Testis (tissue), 3 donors: ENCODE measurements around the gene NETO1. TPM values are rescaled to one million over a fixed set of nuclear protein-coding genes. Genes with fewer than 3 reads are reported as not detected.

Source experiments
- DNase-seq: peaks from one replicate; pipeline ENCODE4 v3.0.0-alpha.2; 2019
- H3K27ac ChIP-seq, 2 donors: fragments of 200-600 bp; sonication (generic); one replicate each; pipeline ENCODE4 v1.5.1; 2019
- H3K27me3 ChIP-seq: fragments of 200-600 bp; sonication (generic); one replicate; pipeline ENCODE4 v1.5.1; 2019
- H3K36me3 ChIP-seq: fragments of 200-600 bp; sonication (generic); one replicate; pipeline ENCODE4 v1.5.1; 2017; ENCODE audit warnings: low read depth; ENCODE audit errors: missing control alignments
- H3K4me1 ChIP-seq: fragments of 200-600 bp; sonication (generic); one replicate; pipeline ENCODE4 v1.5.1; 2019
- H3K4me3 ChIP-seq, 2 donors: fragments of 200-600 bp; sonication (generic); one replicate each; pipeline ENCODE4 v1.5.1; 2017 to 2019
- H3K9me3 ChIP-seq: fragments of 200-600 bp; sonication (generic); one replicate; pipeline ENCODE4 v1.5.1; 2017
- CTCF ChIP-seq, 3 experiments: fragments of 450-650 bp in 2 of 3; fragments of 200-600 bp in 1 of 3; sonication (generic) in 1 of 3; IDR thresholded peaks; one replicate each; pipeline ENCODE4 v1.5.1; 2016 to 2019; ENCODE audit warnings: antibody characterized with exemption in 3 of 3, mild to moderate bottlenecking in 2 of 3, moderate library complexity in 1 of 3
- POLR2A ChIP-seq: fragments of 450-650 bp; IDR thresholded peaks from one replicate; pipeline ENCODE4 v1.6.1; 2017; ENCODE audit warnings: antibody characterized with exemption, mild to moderate bottlenecking, moderate library complexity
- WGBS, 2 donors: methylation state at CpG; one replicate each; pipeline ENCODE4 v1.1.5; 2018; 5-methylcytosine and 5-hydroxymethylcytosine counted together
- intact Hi-C: fragments of 100-400 bp; cut with DNase I; formaldehyde crosslinking; loops from one replicate; pipeline ENCODE4 v1.15.1; 2023; ENCODE audit warnings: low total_unique reads
- polyA plus RNA-seq: library from polyadenylated mRNA; stranded (reverse); fragments of 350-450 nt; fragmentation: Illumina TruSeq; extraction: RNeasy Lipid Tissue Mini Kit (QIAGEN cat#74804); gene quantifications from one replicate; pipeline ENCODE4 v1.2.3, GENCODE V29; 2014; ENCODE audit warnings: low read depth, low replicate concordance; ENCODE audit not compliant: insufficient read depth
- total RNA-seq, 2 donors: library from RNA; depleted of rRNA; stranded (reverse); fragments of >200 nt; gene quantifications; one replicate each; pipeline ENCODE4 v1.2.3, GENCODE V29; 2016

The NETO1 gene
- total and polyA plus RNA-seq, 3 donors from 2014 or later: 0.83 to 5.5 (median 4.2) TPM

GRCh38 chr18:72772916-72773315 is 94.9 kb downstream of the NETO1 start:
- DNase-seq: no peak
- Histone ChIP-seq H3K36me3 (no peaks in the 10 kb centered on the region), H3K27me3 (no peaks in the 10 kb centered on the region), H3K4me3 (no peak overlapping the region), H3K27ac (no peak overlapping the region), H3K9me3 (no peaks in the 10 kb centered on the region), H3K4me1 (no peaks in the 10 kb centered on the region)
- no peak for TF ChIP-seq CTCF (IDR thresholded peaks at IDR 0.05)
- TF ChIP-seq POLR2A: no peak
- intact Hi-C loops: no loop called here

GRCh38 chr18:72768681-72769229 is 99.0 kb downstream of the NETO1 start:
- intact Hi-C loops: no loop called here
- Histone ChIP-seq H3K9me3 (no peaks in the 10 kb centered on the region), H3K4me3 (no peak overlapping the region), H3K36me3 (no peaks in the 10 kb centered on the region), H3K27me3 (no peaks in the 10 kb centered on the region), H3K4me1 (no peaks in the 10 kb centered on the region), H3K27ac (no peak overlapping the region)
- TF ChIP-seq CTCF (IDR thresholded peaks at IDR 0.05) (no peak), POLR2A (no peak)
- WGBS, 2 donors: 66 to 73% methylated on average over 8 of the region's 8 CpGs
- no peak for DNase-seq

GRCh38 chr18:72762515-72763122 is 105.2 kb downstream of the NETO1 start:
- no peaks in the 10 kb centered on the region for H3K27me3 ChIP-seq
- intact Hi-C loops: no loop called here
- no peaks in the 10 kb centered on the region for H3K9me3 ChIP-seq
- DNase-seq: no peak
- no peak overlapping the region for H3K4me3 ChIP-seq
- no peaks in the 10 kb centered on the region for H3K4me1 ChIP-seq
- TF ChIP-seq CTCF (IDR thresholded peaks at IDR 0.05) (peak; percentile 66 to 83 (median 66)), POLR2A (no peak)
- WGBS, 2 donors: 26 to 29% methylated on average over 5 of the region's 5 CpGs
- H3K27ac ChIP-seq: no peak overlapping the region
- H3K36me3 ChIP-seq: no peaks in the 10 kb centered on the region

- Histone ChIP-seq H3K9me3 (no peaks in the 10 kb centered on the region), H3K27me3 (no peaks in the 10 kb centered on the region), H3K27ac (no peak overlapping the region), H3K4me3 (no peak overlapping the region), H3K4me1 (no peaks in the 10 kb centered on the region), H3K36me3 (no peaks in the 10 kb centered on the region)
- 30 to 33% methylated on average over 4 of the region's 4 CpGs for WGBS, 2 donors
- no peak for DNase-seq
- intact Hi-C loops: no loop called here
- TF ChIP-seq CTCF (IDR thresholded peaks at IDR 0.05) (no peak), POLR2A (no peak)
Measured at GRCh38 chr18:72752220-72752619, 115.6 kb downstream of the NETO1 start.

- no peak overlapping the region for H3K4me3 ChIP-seq
- H3K36me3 ChIP-seq: no peaks in the 10 kb centered on the region
- DNase-seq: no peak
- intact Hi-C loops: no loop called here
- H3K9me3 ChIP-seq: no peaks in the 10 kb centered on the region
- no peak for TF ChIP-seq POLR2A
- no peak for TF ChIP-seq CTCF (IDR thresholded peaks at IDR 0.05)
- 38 to 43% methylated on average over 1 of the region's 1 CpG for WGBS, 2 donors
- no peaks in the 10 kb centered on the region for H3K27me3 ChIP-seq
- H3K27ac ChIP-seq: no peak overlapping the region
- no peaks in the 10 kb centered on the region for H3K4me1 ChIP-seq
Measured at GRCh38 chr18:72742002-72742401, 125.8 kb downstream of the NETO1 start.
